ENCODE measurements around the gene CELA3B. TPM values are rescaled to one million over a fixed set of nuclear protein-coding genes. Genes with fewer than 3 reads are reported as not detected.

Gene CELA3B
- total RNA-seq, 6 donors from 2014 or later: 5.3 to 9.7 TPM; not detected in 4

- H3K36me3 ChIP-seq: no peaks in the 10 kb centered on the region
- 54% methylated on average over 16 of the region's 16 CpGs; no CpG with 5 or more reads in 1 of the 2 donors for WGBS, 2 donors
- TF ChIP-seq EP300 (IDR thresholded peaks at IDR 0.05): peak in 2 of 4 donors; percentile 2 to 67
- peak in 1 of 4 donors; percentile 54 for TF ChIP-seq POLR2A (IDR thresholded peaks at IDR 0.05)
- TF ChIP-seq, protein P1, sequence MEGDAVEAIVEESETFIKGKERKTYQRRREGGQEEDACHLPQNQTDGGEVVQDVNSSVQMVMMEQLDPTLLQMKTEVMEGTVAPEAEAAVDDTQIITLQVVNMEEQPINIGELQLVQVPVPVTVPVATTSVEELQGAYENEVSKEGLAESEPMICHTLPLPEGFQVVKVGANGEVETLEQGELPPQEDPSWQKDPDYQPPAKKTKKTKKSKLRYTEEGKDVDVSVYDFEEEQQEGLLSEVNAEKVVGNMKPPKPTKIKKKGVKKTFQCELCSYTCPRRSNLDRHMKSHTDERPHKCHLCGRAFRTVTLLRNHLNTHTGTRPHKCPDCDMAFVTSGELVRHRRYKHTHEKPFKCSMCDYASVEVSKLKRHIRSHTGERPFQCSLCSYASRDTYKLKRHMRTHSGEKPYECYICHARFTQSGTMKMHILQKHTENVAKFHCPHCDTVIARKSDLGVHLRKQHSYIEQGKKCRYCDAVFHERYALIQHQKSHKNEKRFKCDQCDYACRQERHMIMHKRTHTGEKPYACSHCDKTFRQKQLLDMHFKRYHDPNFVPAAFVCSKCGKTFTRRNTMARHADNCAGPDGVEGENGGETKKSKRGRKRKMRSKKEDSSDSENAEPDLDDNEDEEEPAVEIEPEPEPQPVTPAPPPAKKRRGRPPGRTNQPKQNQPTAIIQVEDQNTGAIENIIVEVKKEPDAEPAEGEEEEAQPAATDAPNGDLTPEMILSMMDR (IDR thresholded peaks at IDR 0.05): no peak
- peak; percentile 47 to 62 for TF ChIP-seq POLR2AphosphoS5 (IDR thresholded peaks at IDR 0.05)
- H3K27me3 ChIP-seq: no peaks in the 10 kb centered on the region
- ATAC-seq (ENCODE audit: low FRiP score in 2 of 2) (peak; percentile 59 to 87), DNase-seq (peak; percentile 91 to 92)
- H3K9me3 ChIP-seq: no peaks in the 10 kb centered on the region
- H3K4me3 ChIP-seq: peak overlapping the region in 1 of 4 donors; percentile 7
- H3K4me1 ChIP-seq: peaks cover 65 to 80% (median 72%) of the 10 kb centered on the region in 4 donors
- peak overlapping the region; percentile 86 to 88 (median 88) for H3K27ac ChIP-seq
These were observed 45.4 kb upstream of the CELA3B start for GRCh38 chr1:21931171-21932093.

GRCh38 chr1:21932127-21932526, 44.7 kb upstream of the CELA3B start:
- no peaks in the 10 kb centered on the region for H3K27me3 ChIP-seq
- H3K9me3 ChIP-seq: no peaks in the 10 kb centered on the region
- peaks cover 62 to 80% (median 69%) of the 10 kb centered on the region in 4 donors for H3K4me1 ChIP-seq
- TF ChIP-seq, protein P1 (IDR thresholded peaks at IDR 0.05): no peak
- peak; percentile 67 to 71 for TF ChIP-seq POLR2AphosphoS5 (IDR thresholded peaks at IDR 0.05)
- TF ChIP-seq POLR2A (IDR thresholded peaks at IDR 0.05): no peak
- TF ChIP-seq EP300 (IDR thresholded peaks at IDR 0.05): peak in 1 of 4 donors; percentile 45
- H3K27ac ChIP-seq: peak overlapping the region; percentile 86 to 88 (median 88)
- 55 to 67% methylated on average over 7 of the region's 7 CpGs for WGBS, 2 donors
- ATAC-seq (ENCODE audit: low FRiP score in 2 of 2) (peak in 1 of 2 donors; percentile 62), DNase-seq (peak in 1 of 2 donors; percentile 71)
- H3K4me3 ChIP-seq: no peak overlapping the region
- H3K36me3 ChIP-seq: no peaks in the 10 kb centered on the region

DNA sequence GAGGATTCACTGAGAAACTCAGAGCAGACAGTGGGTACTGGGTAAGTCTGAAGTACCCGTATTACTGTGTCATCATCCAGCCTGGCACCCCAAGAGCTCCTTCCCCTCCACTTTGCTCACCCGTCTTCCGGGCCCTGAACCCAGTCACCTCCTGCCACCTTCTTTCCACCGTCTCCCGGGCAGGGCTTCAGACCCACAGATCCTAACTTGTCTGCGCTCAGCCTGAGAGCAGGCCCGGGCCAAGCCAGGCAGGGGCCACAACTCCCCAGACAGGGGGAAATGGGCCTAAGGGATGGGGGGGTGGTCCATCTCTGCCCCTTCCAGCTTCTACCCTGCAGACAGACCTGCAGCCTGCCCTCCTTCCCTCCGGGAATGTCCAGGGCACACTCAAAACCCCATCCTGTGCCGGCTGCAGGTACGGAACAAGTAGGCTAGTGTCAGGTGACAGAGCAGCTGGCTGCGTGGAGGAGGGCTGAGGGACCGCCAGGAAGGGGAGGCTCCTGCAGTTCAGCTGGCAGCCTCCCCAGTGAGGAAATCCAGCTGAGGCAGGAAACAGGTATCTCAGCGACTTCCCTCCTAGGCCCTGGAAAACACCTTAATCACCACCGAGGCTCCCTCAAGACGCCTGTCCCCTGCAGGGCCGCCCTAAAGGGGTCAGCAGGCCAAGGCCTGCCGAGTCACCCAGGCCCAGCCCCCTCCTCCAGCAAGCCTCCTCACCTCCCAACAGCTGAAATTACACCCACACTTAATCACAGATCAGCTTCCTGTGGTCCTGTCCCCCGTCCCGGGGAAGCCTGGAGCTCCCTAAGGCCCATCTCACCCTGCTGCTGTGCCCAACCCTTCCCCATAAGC, 43.2 kb upstream of the CELA3B start:
- no peaks in the 10 kb centered on the region for H3K36me3 ChIP-seq
- H3K9me3 ChIP-seq: no peaks in the 10 kb centered on the region
- no peaks in the 10 kb centered on the region for H3K27me3 ChIP-seq
- H3K27ac ChIP-seq: peak overlapping the region; percentile 86 to 88 (median 88)
- ATAC-seq (ENCODE audit: low FRiP score in 2 of 2) (peak in 1 of 2 donors; percentile 58), DNase-seq (peak; percentile 62 to 93)
- TF ChIP-seq POLR2A (IDR thresholded peaks at IDR 0.05) (peak in 2 of 4 donors; percentile 21 to 62), POLR2AphosphoS5 (IDR thresholded peaks at IDR 0.05) (peak; percentile 63 to 79), EP300 (IDR thresholded peaks at IDR 0.05) (peak in 1 of 4 donors; percentile 84)
- TF ChIP-seq, protein P1 (IDR thresholded peaks at IDR 0.05): no peak
- peak overlapping the region in 3 of 4 donors; percentile 12 to 73 (median 21) for H3K4me3 ChIP-seq
- 30 to 49% methylated on average over 13 to 17 of the region's 19 CpGs for WGBS, 2 donors
- peaks cover 61 to 82% (median 67%) of the 10 kb centered on the region in 4 donors for H3K4me1 ChIP-seq

DNA sequence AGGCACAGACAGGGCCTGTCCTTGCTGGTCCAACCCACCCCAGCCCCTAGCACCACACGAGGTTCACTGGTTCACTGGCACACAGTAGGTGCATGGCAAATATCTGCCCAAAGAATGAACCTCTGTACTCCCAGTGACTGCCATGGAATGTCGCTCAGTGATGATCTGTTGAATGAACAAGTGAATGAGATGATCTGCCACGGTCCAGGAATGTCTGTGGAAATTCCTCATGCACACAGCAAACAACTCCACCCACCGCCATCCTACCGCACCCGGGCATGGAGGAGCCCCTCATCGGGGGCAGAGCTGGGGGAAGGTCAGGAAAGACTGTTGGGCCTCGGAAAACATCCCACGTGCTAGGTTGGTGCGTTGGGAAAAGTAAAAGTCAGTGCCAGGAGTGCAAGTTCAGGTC, 41.4 kb upstream of the CELA3B start:
- no peaks in the 10 kb centered on the region for H3K27me3 ChIP-seq
- no peak for ATAC-seq (ENCODE audit: low FRiP score in 2 of 2)
- H3K36me3 ChIP-seq: no peaks in the 10 kb centered on the region
- 48 to 56% methylated on average over 9 to 10 of the region's 10 CpGs for WGBS, 2 donors
- H3K4me1 ChIP-seq: peaks cover 72 to 94% (median 78%) of the 10 kb centered on the region in 4 donors
- no peak for TF ChIP-seq POLR2A (IDR thresholded peaks at IDR 0.05)
- peak overlapping the region in 3 of 4 donors; percentile 73 to 83 (median 78) for H3K4me3 ChIP-seq
- no peak for DNase-seq
- peak overlapping the region; percentile 83 to 88 (median 86) for H3K27ac ChIP-seq
- H3K9me3 ChIP-seq: no peaks in the 10 kb centered on the region
